ENCODE data around the gene EPS8L1. TPM values are rescaled to one million over a fixed set of nuclear protein-coding genes. Genes with fewer than 3 reads are reported as not detected.

EPS8L1 gene
- total RNA-seq, 1 experiment from 2014 or later, result 62.1 TPM

DNA sequence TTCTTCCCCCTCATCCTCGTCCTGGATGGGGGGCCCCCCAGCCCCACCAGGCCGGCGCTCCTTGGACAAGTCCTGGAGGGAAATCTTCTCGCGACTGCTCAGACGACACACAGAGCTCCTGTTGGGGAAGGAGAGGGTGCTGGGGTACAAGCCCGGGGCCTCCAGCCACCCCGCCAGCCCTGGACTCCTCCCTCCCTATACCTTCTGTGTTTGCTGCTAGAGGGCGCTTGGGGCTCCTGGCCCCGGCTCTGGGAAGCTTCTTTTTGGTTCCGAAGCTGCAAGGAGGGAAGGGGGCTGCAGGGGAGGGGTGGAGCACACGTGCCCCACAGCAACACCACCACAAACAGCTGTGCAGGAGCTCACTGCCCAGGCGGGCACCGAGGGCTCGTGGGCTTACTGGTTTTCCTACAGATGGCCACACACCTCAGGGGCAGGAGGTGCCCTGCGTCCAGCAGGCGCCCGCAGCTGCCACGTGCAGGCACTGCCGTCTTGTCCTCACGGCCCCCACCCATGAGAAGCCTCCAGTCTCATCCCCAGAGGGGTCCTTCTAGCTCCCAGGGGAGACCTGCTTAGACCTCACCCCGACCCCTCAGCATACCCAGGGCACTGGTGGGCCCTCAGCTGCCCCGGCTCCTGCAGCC is 20.5 kb downstream of the EPS8L1 start:
- BruUV-seq (replicated peaks), result no TSS peak
- Histone ChIP-seq H3K9me3 (ENCODE audit: control insufficient read depth in 1 of 2, insufficient read depth in 1 of 2, low read depth in 1 of 2, low read length in 2 of 2) (no peaks in the 10 kb centered on the region), H2AFZ (ENCODE audit: low read depth, low read length, poor library complexity, severe bottlenecking) (no peak overlapping the region), H3K27ac (ENCODE audit: low read depth, low read length) (no peak overlapping the region), H4K20me1 (ENCODE audit: insufficient read depth) (no peaks in the 10 kb centered on the region), H3K4me1 (ENCODE audit: control insufficient read depth in 1 of 2, insufficient read depth in 2 of 2, low read length in 2 of 2) (no peaks in the 10 kb centered on the region), H3K27me3 (ENCODE audit: insufficient read depth, low read length) (no peaks in the 10 kb centered on the region), H3K9ac (ENCODE audit: low read length) (no peak overlapping the region), H3K79me2 (ENCODE audit: insufficient read depth, low read length) (no peaks in the 10 kb centered on the region), H3K4me2 (ENCODE audit: low read length) (no peak overlapping the region), H3K9me2 (ENCODE audit: insufficient read depth) (no peaks in the 10 kb centered on the region), H3K4me3 (replicated peaks in 1 of 2; ENCODE audit: low read depth in 1 of 2, low read length in 2 of 2) (no peak overlapping the region), H3K36me3 (ENCODE audit: control insufficient read depth in 1 of 2, insufficient read depth in 2 of 2, low read length in 2 of 2) (peaks cover 2 to 6% of the 10 kb centered on the region in 2 experiments; a peak in 2 of 4 replicates)
- intact Hi-C loops (cut with micrococcal nuclease), result no loop called here
- ATAC-seq (no peak; the same call in 1 of the 2 replicates), DNase-seq (ENCODE audit: low read depth, low spot score) (no peak)
- ChIA-PET CTCF (no interaction called here), RAD21 (ENCODE audit: low non-redundant PET in 1 of 2, low total read pairs in 2 of 2, uncharacterized antibody in 2 of 2, unreplicated experiment in 2 of 2) (no interaction called here), POLR2A (no interaction called here)
- TF ChIP-seq EZH2 (IDR thresholded peaks at IDR 0.05) (no peak), CTCF (IDR thresholded peaks at IDR 0.05 in 2 of 3, conservative IDR thresholded peaks at IDR 0.05 in 1 of 3; ENCODE audit: borderline replicate concordance in 1 of 3, insufficient read depth in 1 of 3, low read depth in 2 of 3, low read length in 2 of 3) (no peak), ZFX (IDR thresholded peaks at IDR 0.05) (no peak), JUND (IDR thresholded peaks at IDR 0.05) (no peak), CEBPB (IDR thresholded peaks at IDR 0.05; ENCODE audit: low read depth) (no peak), POLR2A (IDR thresholded peaks at IDR 0.05; ENCODE audit: borderline replicate concordance, extremely low read depth, insufficient read depth, insufficient read length) (no peak), ZNF274 (IDR thresholded peaks at IDR 0.05; ENCODE audit: low read depth, low read length) (no peak), SP1 (IDR thresholded peaks at IDR 0.05; ENCODE audit: low read depth) (no peak), CBX3 (IDR thresholded peaks at IDR 0.05; ENCODE audit: low read depth) (no peak), SIN3A (IDR thresholded peaks at IDR 0.05; ENCODE audit: low read depth) (no peak), ATF3 (IDR thresholded peaks at IDR 0.05) (no peak), EGR1 (IDR thresholded peaks at IDR 0.05; ENCODE audit: low read depth) (no peak), RAD21 (IDR thresholded peaks at IDR 0.05; ENCODE audit: low read depth) (no peak), POLR2AphosphoS5 (IDR thresholded peaks at IDR 0.05; ENCODE audit: low read depth, low read length) (no peak), ELF1 (IDR thresholded peaks at IDR 0.05; ENCODE audit: borderline replicate concordance, low read depth) (no peak)
- TF ChIP-seq, protein P1, sequence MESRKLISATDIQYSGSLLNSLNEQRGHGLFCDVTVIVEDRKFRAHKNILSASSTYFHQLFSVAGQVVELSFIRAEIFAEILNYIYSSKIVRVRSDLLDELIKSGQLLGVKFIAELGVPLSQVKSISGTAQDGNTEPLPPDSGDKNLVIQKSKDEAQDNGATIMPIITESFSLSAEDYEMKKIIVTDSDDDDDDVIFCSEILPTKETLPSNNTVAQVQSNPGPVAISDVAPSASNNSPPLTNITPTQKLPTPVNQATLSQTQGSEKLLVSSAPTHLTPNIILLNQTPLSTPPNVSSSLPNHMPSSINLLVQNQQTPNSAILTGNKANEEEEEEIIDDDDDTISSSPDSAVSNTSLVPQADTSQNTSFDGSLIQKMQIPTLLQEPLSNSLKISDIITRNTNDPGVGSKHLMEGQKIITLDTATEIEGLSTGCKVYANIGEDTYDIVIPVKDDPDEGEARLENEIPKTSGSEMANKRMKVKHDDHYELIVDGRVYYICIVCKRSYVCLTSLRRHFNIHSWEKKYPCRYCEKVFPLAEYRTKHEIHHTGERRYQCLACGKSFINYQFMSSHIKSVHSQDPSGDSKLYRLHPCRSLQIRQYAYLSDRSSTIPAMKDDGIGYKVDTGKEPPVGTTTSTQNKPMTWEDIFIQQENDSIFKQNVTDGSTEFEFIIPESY (IDR thresholded peaks at IDR 0.05; ENCODE audit: extremely low read depth, insufficient replicate concordance, low read length), result no peak

All from HCT116 (cell line).